Neuronal stem cell (in vitro differentiated cells): Measurements from ENCODE around the gene SLC2A13.
"Not testable (repeated sequence)": the region's sequence is repeated elsewhere in the genome, so short reads cannot be mapped to it uniquely, and the experiment has no call there.

Source experiments
- DNase-seq: peaks from one replicate; pipeline ENCODE4 v3.0.0-alpha.2; 2013; ENCODE audit warnings: low spot score
- H2AFZ ChIP-seq: one replicate; pipeline ENCODE4 v1.6.1; 2013; ENCODE audit warnings: mild to moderate bottlenecking, low read length, inconsistent platforms
- H2AK5ac ChIP-seq: 2 replicates; pipeline ENCODE4 v1.6.1; 2013; ENCODE audit warnings: low read depth, mild to moderate bottlenecking, inconsistent platforms, low read length, moderate library complexity, mixed read lengths
- H2BK120ac ChIP-seq: 2 replicates; pipeline ENCODE4 v1.6.1; 2013; ENCODE audit warnings: low read depth, mild to moderate bottlenecking, inconsistent platforms, low read length, moderate library complexity, mixed read lengths
- H2BK12ac ChIP-seq: one replicate; pipeline ENCODE4 v1.6.1; 2013; ENCODE audit warnings: low read length, inconsistent platforms
- H2BK15ac ChIP-seq: 2 replicates; pipeline ENCODE4 v1.6.1; 2013; ENCODE audit warnings: mild to moderate bottlenecking, low read length, inconsistent platforms, mixed read lengths
- H2BK5ac ChIP-seq: one replicate; pipeline ENCODE4 v1.6.1; 2013; ENCODE audit warnings: inconsistent platforms, mild to moderate bottlenecking, low read length, moderate library complexity
- H3K14ac ChIP-seq: one replicate; pipeline ENCODE4 v1.6.1; 2013; ENCODE audit warnings: low read length, inconsistent platforms
- H3K18ac ChIP-seq: 2 replicates; pipeline ENCODE4 v1.6.1; 2013; ENCODE audit warnings: low read length, inconsistent platforms
- H3K23ac ChIP-seq: 2 replicates; pipeline ENCODE4 v1.6.1; 2013; ENCODE audit warnings: low read depth, mild to moderate bottlenecking, mixed read lengths, low read length, inconsistent platforms; ENCODE audit not compliant: poor library complexity
- H3K27ac ChIP-seq: replicated peaks from 3 replicates; pipeline ENCODE4 v1.5.1; 2013; ENCODE audit warnings: low read length, inconsistent platforms
- H3K27me3 ChIP-seq, 3 experiments: 2 replicates each; pipeline ENCODE4 v1.6.1; 2013; ENCODE audit warnings: low read length in 3 of 3, mild to moderate bottlenecking in 2 of 3, inconsistent platforms in 1 of 3, low read depth in 1 of 3, mixed read lengths in 1 of 3, moderate library complexity in 1 of 3; ENCODE audit not compliant: control insufficient read depth in 3 of 3, insufficient read depth in 3 of 3
- H3K36me3 ChIP-seq, 2 donors: replicated peaks in 1 of 2; 2 replicates each; pipeline ENCODE4 v1.6.1; 2013; ENCODE audit warnings: low read length in 2 of 2; ENCODE audit not compliant: control insufficient read depth in 2 of 2, insufficient read depth in 2 of 2
- H3K4ac ChIP-seq: 2 replicates; pipeline ENCODE4 v1.6.1; 2013; ENCODE audit warnings: inconsistent platforms, mild to moderate bottlenecking, low read length, moderate library complexity
- H3K4me1 ChIP-seq, 2 donors: 1 replicate in 1 of 2; 2 replicates in 1 of 2; pipeline ENCODE4 v1.6.1; 2013; ENCODE audit warnings: low read length in 2 of 2, low read depth in 1 of 2; ENCODE audit not compliant: control insufficient read depth in 2 of 2, insufficient read depth in 1 of 2
- H3K4me2 ChIP-seq: one replicate; pipeline ENCODE4 v1.6.1; 2013; ENCODE audit warnings: mild to moderate bottlenecking, low read length, inconsistent platforms; ENCODE audit not compliant: insufficient read depth, poor library complexity, severe bottlenecking
- H3K4me3 ChIP-seq, 2 donors: 2 replicates each; pipeline ENCODE4 v1.5.1; 2013; ENCODE audit warnings: low read length in 2 of 2, mild to moderate bottlenecking in 2 of 2, inconsistent platforms in 1 of 2, moderate library complexity in 1 of 2
- H3K79me1 ChIP-seq: one replicate; pipeline ENCODE4 v1.6.1; 2013; ENCODE audit warnings: low read depth, mild to moderate bottlenecking, inconsistent platforms, low read length, moderate library complexity
- H3K9ac ChIP-seq: one replicate; pipeline ENCODE4 v1.6.1; 2013; ENCODE audit warnings: mild to moderate bottlenecking, low read depth, low read length, inconsistent platforms; ENCODE audit not compliant: poor library complexity
- H3K9me3 ChIP-seq, 2 donors: replicated peaks in 1 of 2; 2 replicates each; pipeline versions ENCODE3 to v1.6.1; 2013; ENCODE audit warnings: low read length in 2 of 2, mild to moderate bottlenecking in 2 of 2, inconsistent platforms in 1 of 2, low read depth in 1 of 2, mixed read lengths in 1 of 2, moderate library complexity in 1 of 2; ENCODE audit not compliant: control insufficient read depth in 2 of 2, insufficient read depth in 1 of 2
- H4K8ac ChIP-seq: one replicate; pipeline ENCODE4 v1.6.1; 2013; ENCODE audit warnings: low read depth, mild to moderate bottlenecking, inconsistent platforms, low read length, moderate library complexity
- H4K91ac ChIP-seq: one replicate; pipeline ENCODE4 v1.6.1; 2013; ENCODE audit warnings: low read length, low read depth, mild to moderate bottlenecking, inconsistent platforms; ENCODE audit not compliant: poor library complexity
- WGBS, 2 donors: extraction: QIAGEN DNeasy Blood & Tissue Kit; methylation state at CpG; one replicate each; pipeline ENCODE4 v1.1.7; 2013; ENCODE audit warnings: missing lambda C conversion rate in 2 of 2, mixed read lengths in 1 of 2; ENCODE audit not compliant: insufficient read length in 2 of 2, insufficient replicate concordance in 1 of 2; ENCODE audit errors: extremely low coverage in 2 of 2; 5-methylcytosine and 5-hydroxymethylcytosine counted together

SLC2A13 gene

DNA sequence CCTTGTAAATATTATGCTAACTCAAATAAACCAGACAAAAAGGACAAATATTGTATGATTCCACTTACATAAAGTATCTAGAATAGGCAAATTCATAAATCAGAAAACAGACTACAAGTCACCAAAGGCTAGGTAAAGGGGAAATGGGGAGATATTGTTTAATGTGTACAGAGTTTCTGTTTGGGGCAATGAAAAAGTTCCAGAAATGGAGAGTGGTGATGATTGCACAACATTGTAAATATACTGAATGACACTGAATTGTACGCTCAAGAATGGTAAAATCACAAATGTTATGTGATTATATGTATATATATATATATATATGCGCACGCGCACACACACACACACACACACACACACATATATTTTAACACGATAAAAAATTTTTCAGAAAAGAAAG, 182.5 kb downstream of the SLC2A13 start:
- no peak overlapping the region for H3K18ac ChIP-seq
- no peak overlapping the region for H3K4me2 ChIP-seq
- no peak overlapping the region for H2AFZ ChIP-seq
- no peaks in the 10 kb centered on the region for H3K4me1 ChIP-seq
- no peaks in the 10 kb centered on the region for H3K27me3 ChIP-seq
- no peaks in the 10 kb centered on the region for H3K9me3 ChIP-seq
- no peak for DNase-seq
- no peak overlapping the region for H2BK12ac ChIP-seq
- H3K4ac ChIP-seq, result no peak overlapping the region
- no peak overlapping the region for H3K23ac ChIP-seq
- H4K8ac ChIP-seq, result no peak overlapping the region
- no peak overlapping the region for H3K9ac ChIP-seq
- H3K27ac ChIP-seq, result no peak overlapping the region
- no peak overlapping the region for H4K91ac ChIP-seq
- WGBS, 2 donors, result no CpG with 5 or more reads among the region's 5 CpGs
- H2BK15ac ChIP-seq, result no peak overlapping the region
- H2AK5ac ChIP-seq, result no peak overlapping the region
- H2BK120ac ChIP-seq, result no peak overlapping the region
- no peak overlapping the region for H3K4me3 ChIP-seq
- no peak overlapping the region for H2BK5ac ChIP-seq
- no peak overlapping the region for H3K14ac ChIP-seq
- no peaks in the 10 kb centered on the region for H3K79me1 ChIP-seq
- H3K36me3 ChIP-seq, result no peaks in the 10 kb centered on the region

DNA sequence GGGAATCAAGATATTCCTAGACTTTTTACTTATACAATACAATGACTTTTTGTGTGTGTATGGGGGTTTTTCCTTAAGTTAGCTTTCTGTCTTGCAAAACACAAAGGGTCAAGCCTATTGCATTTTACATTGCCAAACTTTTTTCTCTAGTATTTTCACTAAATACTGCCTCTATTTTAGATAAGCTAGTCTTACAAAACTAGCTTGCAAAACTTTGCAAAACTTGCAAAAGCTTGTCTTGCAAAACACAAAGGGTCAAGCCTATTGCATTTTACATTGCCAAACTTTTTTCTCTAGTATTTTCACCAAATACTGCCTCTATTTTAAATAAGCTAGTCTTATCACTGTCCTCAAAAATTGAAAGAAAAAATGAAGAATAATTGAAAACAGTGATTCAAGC, 183.3 kb downstream of the SLC2A13 start:
- not testable (repeated sequence) for H3K36me3 ChIP-seq, H2AK5ac ChIP-seq, H3K14ac ChIP-seq, H3K4me3 ChIP-seq, H2BK12ac ChIP-seq, H3K4ac ChIP-seq, H3K18ac ChIP-seq, H4K91ac ChIP-seq, H2BK120ac ChIP-seq, H4K8ac ChIP-seq, H3K9me3 ChIP-seq, H2BK15ac ChIP-seq, H3K27me3 ChIP-seq, H3K9ac ChIP-seq, H2AFZ ChIP-seq, H2BK5ac ChIP-seq, DNase-seq, H3K79me1 ChIP-seq, H3K4me1 ChIP-seq, H3K23ac ChIP-seq, H3K4me2 ChIP-seq, H3K27ac ChIP-seq

DNA sequence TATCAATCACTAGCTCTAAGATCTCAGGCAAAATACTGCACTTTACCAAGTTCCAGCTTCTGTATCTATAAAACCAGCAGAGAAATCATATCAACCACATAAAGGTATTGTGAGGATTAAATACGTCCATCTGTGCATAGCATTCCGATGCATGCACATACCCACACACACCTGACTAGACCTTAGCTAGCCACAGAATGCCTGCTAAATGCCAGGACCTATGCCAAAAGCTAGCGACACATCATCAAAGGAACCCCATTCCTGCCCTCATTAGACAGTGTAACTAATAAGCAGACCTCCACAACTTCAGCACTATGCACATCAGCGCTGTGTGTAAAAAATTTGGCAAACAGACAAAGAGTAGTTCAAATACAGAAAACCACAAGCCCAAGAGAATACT, 185.2 kb downstream of the SLC2A13 start:
- H4K91ac ChIP-seq, result no peak overlapping the region
- no peak overlapping the region for H3K27ac ChIP-seq
- H2BK12ac ChIP-seq, result no peak overlapping the region
- H3K36me3 ChIP-seq, result no peaks in the 10 kb centered on the region
- H3K4me3 ChIP-seq, result no peak overlapping the region
- no peak overlapping the region for H3K14ac ChIP-seq
- no peak overlapping the region for H4K8ac ChIP-seq
- no peak overlapping the region for H2BK15ac ChIP-seq
- H3K4me2 ChIP-seq, result no peak overlapping the region
- no peak overlapping the region for H2BK5ac ChIP-seq
- no peaks in the 10 kb centered on the region for H3K9me3 ChIP-seq
- DNase-seq, result no peak
- H3K27me3 ChIP-seq, result no peaks in the 10 kb centered on the region
- H2AFZ ChIP-seq, result no peak overlapping the region
- H3K4ac ChIP-seq, result no peak overlapping the region
- H3K4me1 ChIP-seq, result peaks cover 0 to 2% of the 10 kb centered on the region in 2 donors
- H3K23ac ChIP-seq, result no peak overlapping the region
- no peaks in the 10 kb centered on the region for H3K79me1 ChIP-seq
- no peak overlapping the region for H3K9ac ChIP-seq
- no peak overlapping the region for H2BK120ac ChIP-seq
- no peak overlapping the region for H3K18ac ChIP-seq
- WGBS, 2 donors, result no CpG with 5 or more reads among the region's 4 CpGs
- no peak overlapping the region for H2AK5ac ChIP-seq

DNA sequence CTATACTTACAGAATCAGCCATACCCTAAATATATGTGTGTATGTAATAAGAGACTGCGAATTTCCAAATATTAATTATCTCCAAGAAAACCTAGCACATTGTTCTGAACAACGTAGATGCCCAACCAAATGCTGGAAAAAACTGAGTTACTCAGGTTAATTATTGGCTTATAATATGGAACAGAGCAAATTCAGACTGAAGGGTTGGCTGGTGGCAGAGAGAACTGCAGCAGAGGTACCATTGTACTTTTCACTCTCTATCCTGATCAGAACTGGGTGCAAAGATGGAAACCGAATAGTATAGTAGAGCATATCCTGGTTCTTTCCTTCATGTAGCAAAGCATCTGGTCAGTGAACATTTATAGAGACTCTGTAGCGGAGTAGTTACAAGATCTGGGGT, 185.7 kb downstream of the SLC2A13 start:
- peaks cover 0 to 2% of the 10 kb centered on the region in 2 donors for H3K4me1 ChIP-seq
- no peaks in the 10 kb centered on the region for H3K36me3 ChIP-seq
- H3K23ac ChIP-seq, result no peak overlapping the region
- H4K8ac ChIP-seq, result no peak overlapping the region
- H3K4me3 ChIP-seq, result no peak overlapping the region
- no CpG with 5 or more reads among the region's 4 CpGs for WGBS, 2 donors
- H3K14ac ChIP-seq, result no peak overlapping the region
- no peak overlapping the region for H2BK15ac ChIP-seq
- H2BK120ac ChIP-seq, result no peak overlapping the region
- H3K18ac ChIP-seq, result no peak overlapping the region
- H2AK5ac ChIP-seq, result no peak overlapping the region
- no peak overlapping the region for H2AFZ ChIP-seq
- no peak overlapping the region for H3K4ac ChIP-seq
- no peak overlapping the region for H2BK5ac ChIP-seq
- no peak overlapping the region for H3K4me2 ChIP-seq
- no peaks in the 10 kb centered on the region for H3K27me3 ChIP-seq
- H4K91ac ChIP-seq, result no peak overlapping the region
- no peak overlapping the region for H2BK12ac ChIP-seq
- H3K9ac ChIP-seq, result no peak overlapping the region
- H3K79me1 ChIP-seq, result no peaks in the 10 kb centered on the region
- H3K9me3 ChIP-seq, result no peaks in the 10 kb centered on the region
- no peak for DNase-seq
- H3K27ac ChIP-seq, result no peak overlapping the region
